Mucosa of descending colon (tissue), 3 donors: ENCODE data around the gene PTPN21. TPM values are rescaled to one million over a fixed set of nuclear protein-coding genes. Genes with fewer than 3 reads are reported as not detected.

Experiments
- ATAC-seq: fragments of 200-7000 bp; cut with Tn5 transposase; one replicate; pipeline ENCODE4 v1.9.1; 2020; ENCODE audit warnings: mild to moderate bottlenecking, moderate library complexity
- DNase-seq, 3 donors: peaks; one replicate each; pipeline ENCODE4 v3.0.0-alpha.2; 2020
- H3K36me3 ChIP-seq: fragments of 200-600 bp; one replicate; pipeline ENCODE4 v1.8.0; 2021; ENCODE audit warnings: low read depth, mild to moderate bottlenecking
- H3K4me1 ChIP-seq: fragments of 200-600 bp; one replicate; pipeline ENCODE4 v1.8.0; 2021; ENCODE audit warnings: low read depth, mild to moderate bottlenecking
- H3K4me3 ChIP-seq: fragments of 200-600 bp; one replicate; pipeline ENCODE4 v1.8.0; 2021; ENCODE audit warnings: mild to moderate bottlenecking
- H3K9me3 ChIP-seq: fragments of 200-600 bp; one replicate; pipeline ENCODE4 v1.8.0; 2021; ENCODE audit warnings: mild to moderate bottlenecking
- intact Hi-C, 2 donors: fragments of 100-400 bp; cut with DNase I in 1 of 2; cut with micrococcal nuclease in 1 of 2; formaldehyde crosslinking; loops; one replicate each; pipeline versions ENCODE4 v1.11.0 to v1.11.1; 2022; cut with DNase I, micrococcal nuclease
- total RNA-seq, 3 donors: library from RNA; stranded (reverse); fragmentation: NEBNext Ultra II Directional in 2 of 3; extraction: Animal tissue kit (Norgen Biotek cat#: 25700) in 2 of 3; gene quantifications; one replicate each; pipeline versions ENCODE4 v1.2.1 to v1.2.4, GENCODE V29; 2021 to 2023
- TF ChIP-seq, protein P1 (sequence below): fragments of 200-600 bp; IDR thresholded peaks from one replicate; pipeline ENCODE4 v1.8.0; 2022; ENCODE audit warnings: antibody characterized with exemption, mild to moderate bottlenecking
- donor health status: DM: no; HTN: no; CAD: no; lungs with moderate emphysema.
- donor health status: DM: no; HTN: no; CAD: no.
- donor health status: DM: no; HTN: yes; CAD: no.

The PTPN21 gene
- total RNA-seq, 3 donors from 2014 or later = 37.0 to 51.8 (median 44.7) TPM

DNA sequence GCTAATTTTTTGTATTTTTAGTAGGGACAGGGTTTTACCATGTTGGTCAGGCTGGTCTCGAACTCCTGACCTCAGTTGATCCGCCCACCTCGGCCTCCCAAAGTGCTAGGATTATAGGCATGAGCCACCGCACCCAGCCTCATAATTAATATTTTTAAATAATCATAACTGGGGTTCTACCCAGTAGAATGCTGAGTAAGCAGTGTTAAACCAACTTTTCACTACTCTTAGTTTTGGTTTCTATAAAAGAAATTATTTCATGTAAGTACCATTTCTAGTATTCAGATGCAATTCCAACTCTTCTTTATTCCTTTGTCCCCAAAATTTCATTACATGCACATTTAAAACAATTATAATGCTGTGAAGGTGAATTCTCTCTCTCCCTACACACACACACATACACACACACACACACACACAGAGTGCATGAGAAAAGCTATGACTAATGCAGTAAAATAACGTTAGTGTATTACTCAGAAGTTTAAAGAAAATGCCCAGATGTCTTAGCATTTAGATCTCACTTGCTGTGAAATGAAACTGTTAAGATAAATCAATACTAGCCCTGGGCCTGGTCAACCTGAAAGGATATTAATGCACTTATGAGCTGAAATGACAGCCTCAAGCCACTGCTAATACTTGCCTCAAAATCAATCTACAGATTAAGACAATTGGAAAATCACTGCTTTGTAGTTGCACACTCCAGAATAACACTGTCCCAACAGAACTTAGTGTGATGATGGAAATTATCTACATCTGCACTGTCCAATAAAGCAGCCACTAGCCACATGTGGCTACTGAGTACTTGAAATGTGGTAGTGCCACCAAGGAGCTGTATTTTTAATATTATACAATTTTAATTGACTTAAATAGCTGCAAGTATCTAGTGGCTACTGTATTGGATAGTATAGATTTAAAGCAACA is 36.0 kb downstream of the PTPN21 start:
- Histone ChIP-seq H3K36me3 (no peaks in the 10 kb centered on the region), H3K9me3 (no peaks in the 10 kb centered on the region), H3K4me3 (no peak overlapping the region), H3K4me1 (peaks cover 36% of the 10 kb centered on the region)
- TF ChIP-seq, protein P1, sequence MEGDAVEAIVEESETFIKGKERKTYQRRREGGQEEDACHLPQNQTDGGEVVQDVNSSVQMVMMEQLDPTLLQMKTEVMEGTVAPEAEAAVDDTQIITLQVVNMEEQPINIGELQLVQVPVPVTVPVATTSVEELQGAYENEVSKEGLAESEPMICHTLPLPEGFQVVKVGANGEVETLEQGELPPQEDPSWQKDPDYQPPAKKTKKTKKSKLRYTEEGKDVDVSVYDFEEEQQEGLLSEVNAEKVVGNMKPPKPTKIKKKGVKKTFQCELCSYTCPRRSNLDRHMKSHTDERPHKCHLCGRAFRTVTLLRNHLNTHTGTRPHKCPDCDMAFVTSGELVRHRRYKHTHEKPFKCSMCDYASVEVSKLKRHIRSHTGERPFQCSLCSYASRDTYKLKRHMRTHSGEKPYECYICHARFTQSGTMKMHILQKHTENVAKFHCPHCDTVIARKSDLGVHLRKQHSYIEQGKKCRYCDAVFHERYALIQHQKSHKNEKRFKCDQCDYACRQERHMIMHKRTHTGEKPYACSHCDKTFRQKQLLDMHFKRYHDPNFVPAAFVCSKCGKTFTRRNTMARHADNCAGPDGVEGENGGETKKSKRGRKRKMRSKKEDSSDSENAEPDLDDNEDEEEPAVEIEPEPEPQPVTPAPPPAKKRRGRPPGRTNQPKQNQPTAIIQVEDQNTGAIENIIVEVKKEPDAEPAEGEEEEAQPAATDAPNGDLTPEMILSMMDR = no peak
- intact Hi-C loops = no loop called here
- DNase-seq = no peak
- no peak for ATAC-seq

DNA sequence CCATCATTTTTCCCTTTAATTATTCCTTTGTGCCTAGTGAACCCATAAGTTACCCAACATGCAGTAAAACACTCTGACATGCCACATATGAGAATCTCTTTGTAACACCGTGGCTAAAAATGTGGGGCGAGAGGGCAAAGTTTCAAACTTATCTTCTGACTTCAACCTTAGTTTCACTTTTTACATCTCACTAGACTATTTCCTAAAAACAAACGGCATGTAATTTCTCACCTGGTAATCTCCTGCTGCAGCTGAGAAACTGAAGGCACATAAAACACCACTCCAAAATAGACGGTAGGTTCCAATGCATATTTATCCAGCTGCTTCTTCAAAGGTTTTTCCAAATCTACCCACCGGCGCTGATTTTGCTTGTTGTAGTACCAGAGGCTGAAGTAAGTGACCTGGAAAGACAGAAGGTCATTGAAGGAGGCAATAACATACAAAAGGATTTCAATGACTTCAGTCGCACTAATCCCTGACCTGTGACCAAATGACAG is 37.9 kb downstream of the PTPN21 start:
- no peak overlapping the region for H3K4me3 ChIP-seq

DNA sequence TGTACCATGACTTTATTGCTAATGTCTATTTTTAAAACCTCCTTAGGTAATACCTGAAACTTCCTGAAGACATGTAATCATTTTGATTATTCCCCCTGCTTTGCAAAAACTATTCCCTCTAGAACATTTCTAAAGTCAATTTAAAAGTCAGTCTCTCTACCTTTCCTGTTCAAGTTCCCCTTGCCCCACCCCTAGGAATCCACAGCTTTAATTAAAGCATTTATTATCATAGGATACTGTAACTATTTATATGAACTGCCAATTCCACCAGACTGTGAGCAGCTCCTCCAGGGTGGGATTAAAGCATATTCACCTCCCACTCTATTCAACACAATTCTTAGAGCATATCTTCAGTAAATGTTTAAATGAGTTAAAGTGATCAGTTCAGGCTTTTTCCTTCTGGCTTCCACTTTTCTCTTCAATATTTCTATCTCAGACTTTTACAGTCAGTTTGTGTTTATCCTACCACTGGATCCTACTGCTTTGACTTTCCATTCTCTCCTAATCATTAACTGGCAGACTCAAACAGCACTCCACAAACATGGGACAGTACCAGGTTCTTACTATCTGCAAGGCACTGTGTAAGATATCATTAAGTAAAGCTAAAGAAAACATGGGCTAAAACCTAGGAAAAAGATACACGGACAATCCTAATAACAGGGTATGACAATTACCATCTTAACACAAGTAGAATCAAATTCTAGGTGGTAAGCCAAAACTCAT is 39.1 kb downstream of the PTPN21 start:
- TF ChIP-seq, protein P1 = no peak
- Histone ChIP-seq H3K4me3 (no peak overlapping the region), H3K9me3 (no peaks in the 10 kb centered on the region), H3K4me1 (peaks cover 34% of the 10 kb centered on the region), H3K36me3 (no peaks in the 10 kb centered on the region)
- intact Hi-C loops = no loop called here
- ATAC-seq = peak; percentile 22
- no peak for DNase-seq

More for the DNA sequence above, 37.9 kb downstream of the PTPN21 start:
- TF ChIP-seq, protein P1 = no peak
- intact Hi-C loops = no loop called here
- Histone ChIP-seq H3K4me1 (peaks cover 31% of the 10 kb centered on the region), H3K9me3 (no peaks in the 10 kb centered on the region), H3K36me3 (no peaks in the 10 kb centered on the region)
- peak in 1 of 3 donors; percentile 43 for DNase-seq
- peak; percentile 80 for ATAC-seq

DNA sequence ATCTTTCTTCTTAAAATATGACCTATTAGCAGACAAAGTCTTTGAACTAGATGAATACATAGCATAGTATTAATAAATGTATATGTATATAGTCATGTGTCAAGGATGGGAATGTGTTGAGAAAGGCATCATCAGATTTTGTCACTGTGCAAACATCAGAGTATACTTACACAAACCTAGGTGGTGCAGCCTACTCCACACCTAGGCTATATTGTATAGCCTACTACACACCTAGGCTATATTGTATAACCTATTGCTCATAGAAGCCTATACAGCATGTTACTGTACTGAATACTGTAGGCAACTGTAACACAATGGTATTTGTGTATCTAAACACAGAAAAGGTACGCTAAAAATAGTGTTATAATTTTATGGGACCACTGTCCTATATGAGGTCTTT is 47.6 kb downstream of the PTPN21 start:
- Histone ChIP-seq H3K36me3 (no peaks in the 10 kb centered on the region), H3K4me1 (peaks cover 9% of the 10 kb centered on the region), H3K4me3 (no peak overlapping the region), H3K9me3 (no peaks in the 10 kb centered on the region)
- ATAC-seq = peak; percentile 60
- DNase-seq = no peak
- intact Hi-C loops = no loop called here
- TF ChIP-seq, protein P1 = no peak

DNA sequence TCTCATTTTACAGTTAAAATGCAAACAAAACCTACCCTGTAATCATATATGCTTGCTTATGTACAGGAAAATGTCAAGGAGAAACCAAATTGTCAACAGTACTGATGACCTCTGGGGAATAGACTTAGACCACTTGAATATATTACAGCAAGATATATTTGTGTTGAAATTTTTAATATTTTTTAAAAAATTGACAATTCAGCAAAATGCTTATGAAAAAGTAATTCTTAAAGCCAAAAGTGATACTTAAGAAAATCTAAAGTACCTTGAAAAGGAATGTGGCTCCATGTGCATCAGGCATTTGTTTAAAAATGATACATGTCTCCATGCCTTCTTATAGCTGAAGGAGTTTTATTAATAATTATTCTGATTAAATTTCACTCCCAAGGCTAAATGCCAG is 49.2 kb downstream of the PTPN21 start:
- Histone ChIP-seq H3K4me1 (peaks cover 5% of the 10 kb centered on the region), H3K36me3 (no peaks in the 10 kb centered on the region), H3K9me3 (no peaks in the 10 kb centered on the region), H3K4me3 (no peak overlapping the region)
- ATAC-seq = no peak
- TF ChIP-seq, protein P1 = no peak
- intact Hi-C loops = no loop called here
- DNase-seq = no peak
